D721Med (cell line): Measurements from ENCODE around the gene PNPLA1.

Experiments
- DNase-seq: peaks from one replicate; pipeline ENCODE4 v3.0.0; 2011; ENCODE audit warnings: low spot score; ENCODE audit not compliant: insufficient read length
- FAIRE-seq: peaks from 2 replicates; lab custom pipeline; 2011; peaks lifted over from hg19 to GRCh38; lab: Jason Lieb, UNC
- TF ChIP-seq, protein P1 (sequence below): IDR thresholded peaks from 2 replicates; pipeline ENCODE4 v1.5.1; 2012; ENCODE audit warnings: mild to moderate bottlenecking, control low read depth; ENCODE audit not compliant: insufficient read depth; ENCODE audit errors: missing control alignments

The PNPLA1 gene

DNA sequence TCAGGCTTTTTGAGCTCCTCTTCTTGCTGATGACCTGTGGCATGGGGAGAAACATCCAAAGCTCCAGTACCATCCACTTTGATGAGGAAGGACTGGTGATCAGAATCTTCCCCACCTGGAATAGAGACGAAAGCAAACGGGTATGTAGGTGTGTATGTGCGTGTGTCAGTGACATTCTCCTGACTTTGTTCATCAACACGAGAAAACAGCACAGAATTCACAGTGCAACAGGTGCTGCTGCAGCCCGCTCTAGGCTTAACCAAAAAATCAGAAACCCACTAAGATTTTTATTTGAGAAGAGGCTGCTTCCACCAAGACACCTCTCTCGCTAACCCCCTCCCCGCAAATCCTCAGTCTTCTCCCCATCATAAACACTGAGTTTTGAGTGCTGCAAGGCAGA, 58.7 kb downstream of the PNPLA1 start:
- FAIRE-seq (no peak), DNase-seq (no peak)
- TF ChIP-seq, protein P1, sequence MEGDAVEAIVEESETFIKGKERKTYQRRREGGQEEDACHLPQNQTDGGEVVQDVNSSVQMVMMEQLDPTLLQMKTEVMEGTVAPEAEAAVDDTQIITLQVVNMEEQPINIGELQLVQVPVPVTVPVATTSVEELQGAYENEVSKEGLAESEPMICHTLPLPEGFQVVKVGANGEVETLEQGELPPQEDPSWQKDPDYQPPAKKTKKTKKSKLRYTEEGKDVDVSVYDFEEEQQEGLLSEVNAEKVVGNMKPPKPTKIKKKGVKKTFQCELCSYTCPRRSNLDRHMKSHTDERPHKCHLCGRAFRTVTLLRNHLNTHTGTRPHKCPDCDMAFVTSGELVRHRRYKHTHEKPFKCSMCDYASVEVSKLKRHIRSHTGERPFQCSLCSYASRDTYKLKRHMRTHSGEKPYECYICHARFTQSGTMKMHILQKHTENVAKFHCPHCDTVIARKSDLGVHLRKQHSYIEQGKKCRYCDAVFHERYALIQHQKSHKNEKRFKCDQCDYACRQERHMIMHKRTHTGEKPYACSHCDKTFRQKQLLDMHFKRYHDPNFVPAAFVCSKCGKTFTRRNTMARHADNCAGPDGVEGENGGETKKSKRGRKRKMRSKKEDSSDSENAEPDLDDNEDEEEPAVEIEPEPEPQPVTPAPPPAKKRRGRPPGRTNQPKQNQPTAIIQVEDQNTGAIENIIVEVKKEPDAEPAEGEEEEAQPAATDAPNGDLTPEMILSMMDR = no peak

DNA sequence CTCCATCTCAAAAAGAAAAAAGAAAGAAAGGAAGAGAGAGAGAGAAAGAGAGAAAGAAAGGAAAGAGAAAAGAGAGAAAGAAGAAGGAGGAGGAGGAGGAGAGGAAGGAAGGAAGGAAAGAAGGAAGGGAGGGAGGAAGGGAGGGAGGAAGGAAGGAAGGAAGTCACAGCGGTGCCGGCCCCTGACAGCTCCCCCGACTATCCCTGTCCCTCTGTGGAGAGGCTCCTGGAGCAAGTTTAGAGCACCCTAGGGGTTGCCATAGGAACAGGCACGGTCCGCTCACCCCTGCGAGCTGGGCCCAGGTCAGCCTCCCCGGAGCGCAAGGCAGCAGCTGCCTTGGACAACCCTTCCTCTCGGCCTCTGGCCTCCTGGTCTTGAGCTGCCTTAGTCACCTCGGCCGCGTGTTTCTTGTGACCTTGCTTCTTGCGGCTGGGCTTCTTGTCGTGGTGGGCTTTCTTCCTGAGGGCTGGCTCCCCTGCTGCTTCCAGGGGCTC, 60.0 kb downstream of the PNPLA1 start:
- FAIRE-seq (no peak), DNase-seq (no peak)
- TF ChIP-seq, protein P1 = no peak

DNA sequence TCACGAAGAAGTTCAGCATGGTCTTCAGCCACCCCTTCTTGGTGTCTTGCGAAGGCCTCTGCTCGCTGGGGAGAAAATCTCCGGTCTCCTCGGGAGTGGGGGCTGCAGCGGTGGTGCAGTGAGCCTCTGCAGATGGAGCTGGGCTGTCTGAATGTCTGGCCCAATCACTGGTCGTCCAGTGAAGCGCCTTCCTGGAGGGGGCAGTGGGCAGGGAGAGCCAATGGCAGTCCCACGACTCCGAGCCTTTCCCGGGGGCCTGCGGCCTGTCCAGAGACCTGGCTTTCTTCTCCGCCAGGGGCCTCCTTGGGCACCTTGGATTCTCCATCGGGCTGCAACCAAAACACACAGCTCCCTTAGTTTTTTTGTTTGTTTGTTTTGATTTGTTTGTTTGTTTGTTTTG, 60.5 kb downstream of the PNPLA1 start:
- FAIRE-seq = no peak
- TF ChIP-seq, protein P1 = no peak

DNA sequence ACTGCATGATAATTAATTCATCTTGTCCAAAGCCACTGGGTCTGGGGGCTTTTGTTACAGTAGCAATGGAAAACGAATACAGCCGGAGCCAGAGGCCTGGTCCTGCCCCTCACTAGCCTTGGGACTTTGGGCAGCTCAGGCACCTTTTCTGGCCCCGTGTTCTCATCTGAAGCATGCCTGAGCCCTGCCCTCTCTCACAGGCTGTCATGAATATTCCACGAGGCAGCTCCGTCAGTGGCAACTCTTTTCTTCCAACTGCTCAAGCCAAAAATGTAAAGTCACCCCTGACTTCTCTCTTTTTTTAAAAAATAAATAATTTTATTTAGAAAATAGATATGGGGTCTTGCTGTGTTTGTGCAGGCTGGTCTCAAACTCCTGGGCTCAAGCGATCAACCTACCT, 61.5 kb downstream of the PNPLA1 start:
- DNase-seq (no peak), FAIRE-seq (no peak)
- TF ChIP-seq, protein P1 = no peak

More for the DNA sequence above, 60.5 kb downstream of the PNPLA1 start:
- DNase-seq = no peak

DNA sequence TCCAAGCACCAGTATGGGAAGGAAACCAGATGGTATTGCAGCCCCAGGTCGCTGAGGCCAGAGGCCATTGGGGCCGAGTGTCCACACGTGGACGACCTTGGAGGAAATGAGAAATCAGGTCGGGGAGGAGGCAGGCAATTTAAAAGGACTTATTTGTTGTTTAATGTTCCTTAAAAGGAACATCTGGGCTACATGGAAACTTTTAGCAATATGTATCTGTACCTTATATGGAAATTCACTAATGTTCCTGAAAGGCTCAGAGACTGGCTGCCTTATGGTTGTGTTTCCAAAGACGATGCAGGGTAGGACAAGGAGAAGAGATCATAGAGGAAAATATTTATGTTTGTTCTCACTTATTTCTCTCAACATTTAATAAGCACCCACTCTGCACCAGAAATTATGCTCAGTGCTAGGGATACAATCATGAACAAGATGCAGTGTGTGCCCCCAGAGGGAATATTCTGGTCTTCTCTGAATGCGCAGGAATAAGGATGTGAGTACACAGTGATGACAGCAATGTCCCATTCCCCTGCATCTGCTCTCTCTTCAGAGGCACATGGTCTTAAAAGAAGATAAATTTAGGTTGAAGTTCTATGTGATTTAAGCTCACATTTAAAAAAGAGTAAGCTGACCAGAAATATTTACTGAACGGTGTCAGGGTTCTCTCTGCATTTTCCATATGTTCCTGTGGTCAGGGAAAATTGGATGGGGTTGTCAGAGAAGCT, 63.5 kb downstream of the PNPLA1 start:
- TF ChIP-seq, protein P1 = no peak
- FAIRE-seq (no peak), DNase-seq (no peak)

DNA sequence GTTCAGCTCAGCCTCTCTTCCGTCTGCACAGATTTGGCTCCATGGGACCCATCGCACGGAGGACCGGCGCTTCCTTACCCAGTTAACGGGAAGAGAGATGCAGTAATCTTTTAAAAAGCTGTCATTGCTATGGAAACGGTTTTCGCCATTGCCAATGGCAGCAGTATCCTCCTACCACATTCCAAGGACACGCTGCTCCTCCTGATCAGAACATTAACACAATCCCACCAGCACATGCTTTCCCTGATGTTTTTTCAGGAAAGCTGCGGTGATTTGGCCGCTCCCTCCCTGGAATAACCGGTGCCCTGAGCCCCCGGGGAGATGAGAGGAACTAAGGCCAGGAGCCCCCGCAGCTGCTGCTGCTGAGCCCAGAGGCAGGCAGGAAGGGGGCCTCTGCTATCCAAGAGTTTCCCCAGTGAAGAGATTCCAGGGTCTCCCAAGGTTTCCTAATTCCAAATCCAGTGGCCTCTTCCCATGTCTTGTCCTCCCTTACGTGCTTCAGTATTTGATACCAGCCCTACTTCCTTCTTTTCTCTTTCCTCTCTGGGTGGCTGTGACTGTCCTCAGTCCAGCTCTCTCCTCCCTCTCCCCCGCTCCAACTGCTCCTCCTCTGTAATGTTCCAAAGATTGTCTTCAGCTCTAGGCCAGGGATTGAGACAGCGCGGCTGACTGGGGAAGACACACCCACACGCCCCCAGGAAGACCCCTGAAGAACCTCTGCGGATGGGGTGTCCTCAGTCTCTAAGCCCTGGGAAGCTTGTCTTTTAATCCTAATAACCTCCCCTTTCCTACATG, 64.3 kb downstream of the PNPLA1 start:
- no peak for FAIRE-seq

More for the DNA sequence above, 64.3 kb downstream of the PNPLA1 start:
- TF ChIP-seq, protein P1 = no peak
- DNase-seq = no peak
